ENCODE results near the gene GREM2.

The GREM2 gene

DNA sequence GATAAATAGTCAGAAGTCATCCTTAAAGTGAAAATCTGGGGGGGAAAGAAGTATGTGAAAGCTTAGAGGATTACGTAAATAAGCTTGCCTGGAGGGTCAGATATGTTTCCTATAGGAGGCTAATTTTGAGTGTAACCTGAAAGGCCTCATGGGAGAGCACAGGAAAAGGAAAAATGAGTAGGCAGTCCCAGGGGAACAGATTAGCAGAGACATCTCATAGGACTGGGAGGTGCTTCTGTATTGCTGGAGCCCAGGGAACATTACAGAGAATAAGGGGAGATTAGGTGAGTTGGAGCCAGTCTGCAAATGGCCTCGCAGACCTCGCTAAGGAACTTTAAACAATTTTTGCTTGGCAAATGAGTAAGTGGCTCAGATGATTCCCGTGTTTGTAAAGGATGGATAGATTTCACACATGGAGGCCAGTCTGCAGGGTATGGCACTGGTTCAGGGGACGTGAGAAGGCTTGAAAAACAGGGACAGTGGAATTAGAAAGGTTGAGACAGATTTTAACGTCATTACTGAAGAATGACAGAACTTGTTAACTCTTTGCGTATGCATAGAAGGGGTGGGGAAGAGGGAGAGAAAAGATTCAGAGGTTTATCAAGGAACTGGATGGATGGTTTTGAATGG is 149.1 kb downstream of the GREM2 start:
- H3K27ac ChIP-seq (ENCODE audit: low read depth, low read length, severe bottlenecking): no peak overlapping the region
- peaks cover 13% of the 10 kb centered on the region for H3K4me1 ChIP-seq (ENCODE audit: control insufficient read depth, insufficient read depth, low read length, poor library complexity, severe bottlenecking)
- no peaks in the 10 kb centered on the region for H3K36me3 ChIP-seq (ENCODE audit: control insufficient read depth, insufficient read depth, low read length)
- H3K4me3 ChIP-seq (ENCODE audit: extremely low read depth, insufficient read depth, low read length, poor library complexity, severe bottlenecking): no peak overlapping the region
- no peaks in the 10 kb centered on the region for H3K9me3 ChIP-seq (ENCODE audit: control insufficient read depth, low read length)
- WGBS, 2 experiments (ENCODE audit: insufficient coverage in 2 of 2): 84 to 93% methylated on average over 7 of the region's 7 CpGs

DNA sequence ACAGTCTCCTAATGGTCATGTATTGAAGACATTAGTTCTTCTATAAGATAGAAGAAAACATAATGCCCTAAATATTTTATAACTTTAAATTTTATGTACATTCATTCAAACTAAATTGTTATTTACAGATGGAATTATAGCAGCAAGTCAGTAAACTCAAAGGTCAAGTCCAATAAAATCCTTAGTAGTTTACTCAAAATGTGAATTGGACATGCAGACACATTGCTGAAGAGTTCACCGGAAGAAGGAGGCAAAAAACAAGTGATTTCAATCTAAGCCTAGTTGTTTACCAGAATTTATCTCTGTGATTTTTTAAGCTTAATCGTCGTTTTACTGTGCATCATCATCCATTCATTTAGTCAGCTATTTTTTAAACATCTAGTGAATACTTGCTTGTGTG is 149.7 kb downstream of the GREM2 start:
- Histone ChIP-seq H3K4me1 (ENCODE audit: control insufficient read depth, insufficient read depth, low read length, poor library complexity, severe bottlenecking) (peaks cover 13% of the 10 kb centered on the region), H3K27ac (ENCODE audit: low read depth, low read length, severe bottlenecking) (no peak overlapping the region), H3K9me3 (ENCODE audit: control insufficient read depth, low read length) (no peaks in the 10 kb centered on the region), H3K4me3 (ENCODE audit: extremely low read depth, insufficient read depth, low read length, poor library complexity, severe bottlenecking) (no peak overlapping the region), H3K36me3 (ENCODE audit: control insufficient read depth, insufficient read depth, low read length) (no peaks in the 10 kb centered on the region)
- 89 to 100% methylated on average over 1 to 2 of the region's 3 CpGs for WGBS, 2 experiments (ENCODE audit: insufficient coverage in 2 of 2)

- Histone ChIP-seq H3K9me3 (ENCODE audit: control insufficient read depth, low read length) (no peaks in the 10 kb centered on the region), H3K27ac (ENCODE audit: low read depth, low read length, severe bottlenecking) (no peak overlapping the region), H3K4me3 (ENCODE audit: extremely low read depth, insufficient read depth, low read length, poor library complexity, severe bottlenecking) (no peak overlapping the region), H3K36me3 (ENCODE audit: control insufficient read depth, insufficient read depth, low read length) (no peaks in the 10 kb centered on the region), H3K4me1 (ENCODE audit: control insufficient read depth, insufficient read depth, low read length, poor library complexity, severe bottlenecking) (no peaks in the 10 kb centered on the region)
- 100% methylated on average over 1 to 2 of the region's 5 CpGs for WGBS, 2 experiments (ENCODE audit: insufficient coverage in 2 of 2)
Observed at GRCh38 chr1:240457203-240457602, 154.8 kb downstream of the GREM2 start.

DNA sequence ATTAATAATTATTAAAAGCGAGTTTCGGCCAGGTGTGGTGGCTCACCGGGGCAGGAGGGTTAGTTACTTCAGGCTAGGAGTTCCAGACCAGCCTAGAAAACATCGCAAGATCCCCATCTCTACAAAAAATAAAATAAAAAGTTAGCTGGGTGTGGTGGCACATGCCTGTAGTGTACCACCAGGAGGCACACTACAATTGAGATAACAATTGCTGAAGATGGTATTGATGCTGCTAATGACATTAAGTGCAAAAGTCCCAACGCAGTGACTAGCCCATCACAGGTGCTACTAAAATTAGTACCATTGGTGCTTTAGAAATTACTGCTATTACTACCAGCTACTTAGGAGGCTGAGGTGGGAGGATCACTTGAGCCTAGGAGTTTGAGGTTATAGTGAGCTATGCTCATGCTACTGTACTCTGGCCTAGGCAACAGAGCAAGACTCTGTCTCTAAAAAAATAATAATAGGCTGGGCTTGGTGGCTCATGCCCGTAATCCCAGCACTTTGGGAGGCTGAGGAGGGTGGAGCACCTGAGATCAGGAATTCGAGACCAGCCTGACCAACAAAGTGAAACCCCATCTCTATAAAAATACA is 156.6 kb downstream of the GREM2 start:
- H3K9me3 ChIP-seq (ENCODE audit: control insufficient read depth, low read length): no peaks in the 10 kb centered on the region
- WGBS, 2 experiments (ENCODE audit: insufficient coverage in 2 of 2): no CpG with 5 or more reads among the region's 7 CpGs
- H3K4me3 ChIP-seq (ENCODE audit: extremely low read depth, insufficient read depth, low read length, poor library complexity, severe bottlenecking): no peak overlapping the region
- no peak overlapping the region for H3K27ac ChIP-seq (ENCODE audit: low read depth, low read length, severe bottlenecking)
- no peaks in the 10 kb centered on the region for H3K36me3 ChIP-seq (ENCODE audit: control insufficient read depth, insufficient read depth, low read length)
- H3K4me1 ChIP-seq (ENCODE audit: control insufficient read depth, insufficient read depth, low read length, poor library complexity, severe bottlenecking): no peaks in the 10 kb centered on the region

GRCh38 chr1:240445369-240445768 is 166.6 kb downstream of the GREM2 start:
- Histone ChIP-seq H3K36me3 (ENCODE audit: control insufficient read depth, insufficient read depth, low read length) (no peaks in the 10 kb centered on the region), H3K27ac (ENCODE audit: low read depth, low read length, severe bottlenecking) (no peak overlapping the region), H3K4me1 (ENCODE audit: control insufficient read depth, insufficient read depth, low read length, poor library complexity, severe bottlenecking) (no peaks in the 10 kb centered on the region), H3K4me3 (ENCODE audit: extremely low read depth, insufficient read depth, low read length, poor library complexity, severe bottlenecking) (no peak overlapping the region), H3K9me3 (ENCODE audit: control insufficient read depth, low read length) (no peaks in the 10 kb centered on the region)
- WGBS, 2 experiments (ENCODE audit: insufficient coverage in 2 of 2): 90 to 95% methylated on average over 3 of the region's 3 CpGs

DNA sequence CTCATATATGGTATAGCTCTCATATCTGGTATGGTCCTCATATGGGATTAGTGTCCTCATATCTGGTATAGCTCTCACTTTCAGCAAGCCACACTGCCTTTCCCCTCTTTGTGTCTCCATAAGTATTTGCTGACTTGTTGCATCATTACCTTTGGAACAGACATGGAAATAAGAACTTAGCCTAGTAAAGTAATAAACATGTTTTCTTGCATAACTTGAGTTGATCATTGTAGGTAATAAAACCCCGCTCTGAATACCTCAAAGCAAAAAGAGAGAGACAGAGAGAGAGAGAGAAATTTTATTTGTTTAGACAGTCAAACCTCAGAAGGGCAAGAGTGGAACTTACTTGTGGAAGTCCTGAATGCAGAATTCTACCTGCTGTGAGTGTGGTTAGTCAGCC is 170.3 kb downstream of the GREM2 start:
- Histone ChIP-seq H3K27ac (ENCODE audit: low read depth, low read length, severe bottlenecking) (no peak overlapping the region), H3K9me3 (ENCODE audit: control insufficient read depth, low read length) (no peaks in the 10 kb centered on the region), H3K4me1 (ENCODE audit: control insufficient read depth, insufficient read depth, low read length, poor library complexity, severe bottlenecking) (no peaks in the 10 kb centered on the region), H3K4me3 (ENCODE audit: extremely low read depth, insufficient read depth, low read length, poor library complexity, severe bottlenecking) (no peak overlapping the region), H3K36me3 (ENCODE audit: control insufficient read depth, insufficient read depth, low read length) (no peaks in the 10 kb centered on the region)
- 75 to 100% methylated on average over 1 of the region's 1 CpG for WGBS, 2 experiments (ENCODE audit: insufficient coverage in 2 of 2)

Measured in mesodermal cell (in vitro differentiated cells).